H9 (cell line): ENCODE results near the gene RBM33. TPM values are rescaled to one million over a fixed set of nuclear protein-coding genes. Genes with fewer than 3 reads are reported as not detected.

Source experiments
- DNase-seq: peaks from one replicate; pipeline ENCODE4 v3.0.0-alpha.2; 2017
- H2AFZ ChIP-seq: one replicate; pipeline ENCODE4 v1.6.1; 2013; ENCODE audit warnings: mild to moderate bottlenecking, low read length, control low read depth, moderate library complexity
- H2AK5ac ChIP-seq: 2 replicates; pipeline ENCODE4 v1.6.1; 2013; ENCODE audit warnings: low read length, control low read depth, mixed read lengths; ENCODE audit not compliant: insufficient read length
- H2BK120ac ChIP-seq: one replicate; pipeline ENCODE4 v1.6.1; 2013; ENCODE audit warnings: low read depth, mild to moderate bottlenecking, low read length, control low read depth, inconsistent platforms; ENCODE audit not compliant: poor library complexity, severe bottlenecking
- H2BK12ac ChIP-seq: 2 replicates; pipeline ENCODE4 v1.6.1; 2013; ENCODE audit warnings: low read length, control low read depth, mixed read lengths, low read depth; ENCODE audit not compliant: insufficient read length
- H2BK15ac ChIP-seq: 2 replicates; pipeline ENCODE4 v1.6.1; 2013; ENCODE audit warnings: low read depth, low read length, control low read depth
- H2BK20ac ChIP-seq: one replicate; pipeline ENCODE4 v1.6.1; 2013; ENCODE audit warnings: low read depth, mild to moderate bottlenecking, low read length, control low read depth, inconsistent platforms; ENCODE audit not compliant: poor library complexity, severe bottlenecking
- H2BK5ac ChIP-seq: 2 replicates; pipeline ENCODE4 v1.6.1; 2013; ENCODE audit warnings: low read length, control low read depth, mixed read lengths; ENCODE audit not compliant: insufficient read length
- H3K14ac ChIP-seq: 2 replicates; pipeline ENCODE4 v1.6.1; 2013; ENCODE audit warnings: low read length, control low read depth; ENCODE audit not compliant: insufficient read depth
- H3K18ac ChIP-seq: 2 replicates; pipeline ENCODE4 v1.6.1; 2013; ENCODE audit warnings: low read depth, mild to moderate bottlenecking, mixed read lengths, low read length, control low read depth; ENCODE audit not compliant: insufficient read length
- H3K23ac ChIP-seq: 2 replicates; pipeline ENCODE4 v1.6.1; 2013; ENCODE audit warnings: low read length, control low read depth, mixed read lengths, low read depth; ENCODE audit not compliant: insufficient read length
- H3K23me2 ChIP-seq: 2 replicates; pipeline ENCODE4 v1.6.1; 2013; ENCODE audit warnings: low read depth, mild to moderate bottlenecking, mixed read lengths, low read length, control low read depth; ENCODE audit not compliant: insufficient read length, poor library complexity, severe bottlenecking
- H3K27ac ChIP-seq: 2 replicates; pipeline ENCODE4 v1.5.1; 2013; ENCODE audit warnings: low read length, control low read depth, mixed read lengths, low read depth; ENCODE audit not compliant: insufficient read length
- H3K27me3 ChIP-seq: 2 replicates; pipeline ENCODE4 v1.6.1; 2013; ENCODE audit warnings: low read length, control low read depth, inconsistent platforms; ENCODE audit not compliant: insufficient read depth
- H3K4ac ChIP-seq: 2 replicates; pipeline ENCODE4 v1.6.1; 2013; ENCODE audit warnings: low read depth, mild to moderate bottlenecking, control low read depth, inconsistent platforms, low read length, moderate library complexity
- H3K4me1 ChIP-seq: 2 replicates; pipeline ENCODE4 v1.6.1; 2013; ENCODE audit warnings: low read length, control low read depth, inconsistent platforms; ENCODE audit not compliant: insufficient read depth
- H3K4me2 ChIP-seq: 2 replicates; pipeline ENCODE4 v1.6.1; 2013; ENCODE audit warnings: low read length, control low read depth, mixed read lengths; ENCODE audit not compliant: insufficient read length, insufficient read depth
- H3K56ac ChIP-seq: 2 replicates; pipeline ENCODE4 v1.6.1; 2013; ENCODE audit warnings: low read depth, mild to moderate bottlenecking, mixed read lengths, low read length, control low read depth; ENCODE audit not compliant: insufficient read length
- H3K79me1 ChIP-seq: 2 replicates; pipeline ENCODE4 v1.6.1; 2013; ENCODE audit warnings: low read depth, mild to moderate bottlenecking, moderate library complexity, low read length, control low read depth, inconsistent platforms; ENCODE audit not compliant: insufficient read depth, poor library complexity, severe bottlenecking
- H3K79me2 ChIP-seq: 2 replicates; pipeline ENCODE4 v1.6.1; 2013; ENCODE audit warnings: low read length, control low read depth, inconsistent platforms; ENCODE audit not compliant: insufficient read depth
- H3K9ac ChIP-seq: 2 replicates; pipeline ENCODE4 v1.6.1; 2013; ENCODE audit warnings: low read length, control low read depth, mixed read lengths; ENCODE audit not compliant: insufficient read length; ENCODE audit errors: extremely low read depth
- H3K9me3 ChIP-seq: one replicate; pipeline ENCODE4 v1.6.1; 2013; ENCODE audit warnings: low read depth, low read length, inconsistent platforms; ENCODE audit not compliant: control insufficient read depth
- H3T11ph ChIP-seq: one replicate; pipeline ENCODE4 v1.6.1; 2013; ENCODE audit warnings: mild to moderate bottlenecking, low read length, control low read depth, inconsistent platforms
- H4K20me1 ChIP-seq: one replicate; pipeline ENCODE4 v1.6.1; 2013; ENCODE audit not compliant: control insufficient read depth, insufficient read length, insufficient read depth
- H4K5ac ChIP-seq: 2 replicates; pipeline ENCODE4 v1.6.1; 2013; ENCODE audit warnings: low read depth, mild to moderate bottlenecking, mixed read lengths, low read length, control low read depth; ENCODE audit not compliant: insufficient read length
- H4K8ac ChIP-seq: replicated peaks from 2 replicates; pipeline ENCODE4 v1.6.1; 2013; ENCODE audit warnings: low read length, control low read depth, mixed read lengths, low read depth; ENCODE audit not compliant: insufficient read length
- H4K91ac ChIP-seq: 2 replicates; pipeline ENCODE4 v1.6.1; 2013; ENCODE audit warnings: low read depth, mild to moderate bottlenecking, moderate library complexity, mixed read lengths, low read length, control low read depth; ENCODE audit not compliant: insufficient read length
- H3K27ac Mint-ChIP-seq, 3 experiments: 2 replicates in 2 of 3; 3 replicates in 1 of 3; pipeline ENCODE4 v1.8.0; 2020 to 2021; ENCODE audit warnings: mixed read lengths in 3 of 3, mild to moderate bottlenecking in 1 of 3, moderate library complexity in 1 of 3
- H3K27me3 Mint-ChIP-seq: 2 replicates; pipeline ENCODE4 v1.8.0; 2021; ENCODE audit warnings: low read depth, mild to moderate bottlenecking, moderate library complexity, mixed read lengths
- H3K36me3 Mint-ChIP-seq, 3 experiments: 2 replicates in 2 of 3; 3 replicates in 1 of 3; pipeline ENCODE4 v1.8.0; 2020 to 2021; ENCODE audit warnings: low read depth in 3 of 3, mixed read lengths in 3 of 3; ENCODE audit not compliant: insufficient read depth in 1 of 3
- H3K4me1 Mint-ChIP-seq, 2 experiments: 2 replicates each; pipeline ENCODE4 v1.8.0; 2020; ENCODE audit warnings: mixed read lengths in 2 of 2
- H3K4me3 Mint-ChIP-seq, 2 experiments: 2 replicates in 1 of 2; 3 replicates in 1 of 2; pipeline ENCODE4 v1.8.0; 2020 to 2021; ENCODE audit warnings: mild to moderate bottlenecking in 2 of 2, mixed read lengths in 2 of 2, moderate library complexity in 1 of 2
- H3K9me3 Mint-ChIP-seq, 2 experiments: 2 replicates in 1 of 2; 3 replicates in 1 of 2; pipeline ENCODE4 v1.8.0; 2020; ENCODE audit warnings: mild to moderate bottlenecking in 2 of 2, mixed read lengths in 2 of 2, moderate library complexity in 1 of 2
- CTCF ChIP-seq: fragments of 200-600 bp; sonication (generic); conservative IDR thresholded peaks from 3 replicates; pipeline ENCODE4 v1.8.0; 2021; ENCODE audit warnings: antibody characterized with exemption, mild to moderate bottlenecking
- WGBS: extraction: QIAGEN DNeasy Blood & Tissue Kit; methylation state at CpG from one replicate; pipeline ENCODE4 v1.1.7; 2013; ENCODE audit warnings: missing lambda C conversion rate, low lambda C conversion rate, mixed read lengths; ENCODE audit not compliant: insufficient read length; ENCODE audit errors: extremely low coverage; 5-methylcytosine and 5-hydroxymethylcytosine counted together
- total RNA-seq: library from RNA; stranded (reverse); gene quantifications from 2 replicates; pipeline ENCODE4 v1.2.1, GENCODE V29; 2021

The RBM33 gene
- total RNA-seq, 1 experiment from 2014 or later: 71.3 TPM

- no peaks in the 10 kb centered on the region; the same call in 1 of the 2 replicates for H3K27me3 ChIP-seq
- no peak overlapping the region for H3K18ac ChIP-seq
- H3K79me2 ChIP-seq: no peaks in the 10 kb centered on the region
- no peak overlapping the region for H2BK15ac ChIP-seq
- Mint-ChIP-seq H3K4me1 (peaks cover 4% of the 10 kb centered on the region in 2 experiments), H3K4me3 (no peak overlapping the region), H3K9me3 (peaks cover 0 to 7% of the 10 kb centered on the region in 2 experiments; a peak in 3 of 5 replicates), H3K27ac (no peak overlapping the region), H3K36me3 (peaks cover 0 to 3% (median 0%) of the 10 kb centered on the region in 3 experiments; a peak in 1 of 7 replicates), H3K27me3 (peaks cover 40% of the 10 kb centered on the region)
- no peak overlapping the region for H2AFZ ChIP-seq
- H3K56ac ChIP-seq: no peak overlapping the region
- no peak overlapping the region for H3T11ph ChIP-seq
- no peak overlapping the region for H2BK120ac ChIP-seq
- no peak overlapping the region for H3K9ac ChIP-seq
- H3K4ac ChIP-seq: no peak overlapping the region
- H3K27ac ChIP-seq: no peak overlapping the region
- H4K20me1 ChIP-seq: no peaks in the 10 kb centered on the region
- H3K23me2 ChIP-seq: peaks cover 5% of the 10 kb centered on the region
- TF ChIP-seq CTCF: no peak
- H3K79me1 ChIP-seq: no peaks in the 10 kb centered on the region
- H2BK12ac ChIP-seq: no peak overlapping the region
- no peak overlapping the region for H4K8ac ChIP-seq
- no peak overlapping the region for H2AK5ac ChIP-seq
- no peak overlapping the region for H2BK5ac ChIP-seq
- H3K4me2 ChIP-seq: no peak overlapping the region
- no peak overlapping the region for H3K14ac ChIP-seq
- no CpG with 5 or more reads among the region's 8 CpGs for WGBS
- no peaks in the 10 kb centered on the region for H3K9me3 ChIP-seq
- no peaks in the 10 kb centered on the region for H3K4me1 ChIP-seq
- no peak overlapping the region for H4K91ac ChIP-seq
- no peak overlapping the region for H3K23ac ChIP-seq
- no peak overlapping the region for H4K5ac ChIP-seq
- H2BK20ac ChIP-seq: no peak overlapping the region
- no peak for DNase-seq
Measured at GRCh38 chr7:155790666-155791065, 146.2 kb downstream of the RBM33 start.
